Cortex of kidney (tissue), 1 donor: ENCODE data around the gene PDE2A.

Source experiments
- DNase-seq: peaks from one replicate; lab custom pipeline; 2025; lab: John Stamatoyannopoulos, UW

PDE2A gene

DNA sequence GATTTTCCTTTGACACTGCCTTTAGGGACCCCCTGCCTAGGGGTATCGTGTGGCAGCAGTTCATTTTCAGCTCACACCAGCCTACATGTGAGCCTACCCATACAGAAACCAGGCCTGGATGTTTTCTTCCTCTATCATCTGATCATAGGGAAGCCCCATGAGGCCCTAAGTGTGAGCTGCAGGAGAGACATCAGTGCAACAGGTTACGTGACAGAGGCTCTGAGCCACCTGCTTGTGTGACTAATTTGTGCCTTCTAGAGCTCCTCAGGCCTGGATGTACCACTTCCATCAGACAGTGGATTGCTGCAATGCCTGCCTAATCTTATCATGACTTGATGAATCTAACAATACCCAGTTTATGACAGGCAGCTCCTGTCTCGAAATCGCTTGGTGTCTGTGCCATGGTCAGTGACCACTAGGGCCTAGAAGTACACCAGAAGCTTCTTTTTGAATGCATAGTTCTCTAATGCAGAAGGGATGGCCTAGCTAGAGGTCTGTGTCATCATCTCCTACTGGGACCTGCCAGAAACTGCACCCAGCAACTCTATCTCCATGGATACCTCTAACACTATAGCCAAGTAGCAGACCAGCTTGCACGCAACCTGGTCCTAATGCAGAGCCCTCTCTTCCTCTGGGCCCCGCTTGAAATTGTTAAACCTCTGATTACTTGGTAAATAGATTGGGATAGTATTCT, 130.2 kb downstream of the PDE2A start:
- no peak for DNase-seq

DNA sequence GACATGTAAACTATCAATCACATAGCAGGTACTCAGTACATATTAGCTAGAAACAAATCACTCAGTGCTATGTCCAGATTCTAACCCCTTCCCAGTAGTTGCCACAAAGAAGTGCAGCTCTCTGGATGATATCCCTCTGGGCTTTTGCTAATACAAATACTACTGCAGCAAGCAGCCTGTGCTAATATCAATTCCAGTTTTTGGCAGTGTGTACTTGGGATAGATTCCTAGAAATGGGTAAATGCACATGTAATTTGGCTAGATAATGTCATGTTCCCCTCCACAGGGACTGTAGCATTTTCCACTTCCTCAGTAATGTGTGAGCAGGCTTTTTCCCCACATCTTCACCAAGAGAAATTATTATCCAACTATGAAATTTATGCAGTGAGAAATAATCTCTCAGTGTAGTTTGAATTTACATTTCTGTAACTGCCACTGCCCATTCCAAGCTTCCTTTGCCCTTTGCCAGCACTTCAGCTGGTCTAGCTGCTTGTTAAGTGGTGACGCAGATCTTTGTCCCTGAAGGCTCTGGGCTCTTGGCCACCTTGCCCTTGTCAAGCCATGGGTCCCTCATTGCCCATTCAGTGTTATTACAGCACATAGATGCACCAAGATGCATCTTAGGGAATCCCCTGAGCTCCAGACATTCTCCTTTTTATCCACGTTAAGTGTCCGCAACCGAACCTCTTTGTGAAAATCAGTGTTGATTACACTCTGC, 132.8 kb downstream of the PDE2A start:
- no peak for DNase-seq

DNA sequence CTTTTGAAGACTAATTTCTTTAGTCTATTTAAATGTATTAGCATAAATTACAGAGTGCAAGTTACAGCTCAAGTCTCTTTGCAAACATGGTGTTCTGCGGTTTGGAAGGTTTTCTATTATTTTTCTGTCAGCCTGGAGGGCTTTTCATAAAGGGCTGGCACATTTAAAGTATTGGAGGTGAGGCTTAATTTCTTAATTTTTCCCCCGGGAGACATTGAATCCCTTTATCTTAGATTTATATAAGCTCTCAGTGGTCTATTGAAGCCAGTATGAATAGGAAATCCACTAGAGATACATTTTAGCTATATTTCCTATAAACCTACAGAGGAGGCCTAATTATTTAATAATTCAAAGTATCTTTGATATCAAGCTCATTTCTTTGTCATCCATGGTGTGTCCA, 137.2 kb downstream of the PDE2A start:
- no peak for DNase-seq

DNA sequence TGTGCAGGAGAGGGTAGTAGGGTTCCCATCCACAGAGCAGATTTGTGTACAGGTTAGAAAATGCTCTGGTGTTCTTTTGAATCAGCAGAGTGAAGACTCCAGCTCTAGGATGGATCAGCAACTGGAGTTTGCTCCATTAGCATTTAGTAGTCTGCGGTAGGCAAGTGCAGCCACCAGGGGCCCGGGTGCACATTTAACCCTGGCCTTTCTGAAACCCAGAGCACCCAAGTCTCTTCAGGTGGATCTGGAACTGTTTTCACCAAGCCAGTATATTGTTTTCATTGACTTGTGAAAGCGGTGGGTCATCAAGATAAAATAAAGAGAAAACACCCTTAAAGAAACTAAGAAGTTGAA, 139.1 kb downstream of the PDE2A start:
- no peak for DNase-seq

DNA sequence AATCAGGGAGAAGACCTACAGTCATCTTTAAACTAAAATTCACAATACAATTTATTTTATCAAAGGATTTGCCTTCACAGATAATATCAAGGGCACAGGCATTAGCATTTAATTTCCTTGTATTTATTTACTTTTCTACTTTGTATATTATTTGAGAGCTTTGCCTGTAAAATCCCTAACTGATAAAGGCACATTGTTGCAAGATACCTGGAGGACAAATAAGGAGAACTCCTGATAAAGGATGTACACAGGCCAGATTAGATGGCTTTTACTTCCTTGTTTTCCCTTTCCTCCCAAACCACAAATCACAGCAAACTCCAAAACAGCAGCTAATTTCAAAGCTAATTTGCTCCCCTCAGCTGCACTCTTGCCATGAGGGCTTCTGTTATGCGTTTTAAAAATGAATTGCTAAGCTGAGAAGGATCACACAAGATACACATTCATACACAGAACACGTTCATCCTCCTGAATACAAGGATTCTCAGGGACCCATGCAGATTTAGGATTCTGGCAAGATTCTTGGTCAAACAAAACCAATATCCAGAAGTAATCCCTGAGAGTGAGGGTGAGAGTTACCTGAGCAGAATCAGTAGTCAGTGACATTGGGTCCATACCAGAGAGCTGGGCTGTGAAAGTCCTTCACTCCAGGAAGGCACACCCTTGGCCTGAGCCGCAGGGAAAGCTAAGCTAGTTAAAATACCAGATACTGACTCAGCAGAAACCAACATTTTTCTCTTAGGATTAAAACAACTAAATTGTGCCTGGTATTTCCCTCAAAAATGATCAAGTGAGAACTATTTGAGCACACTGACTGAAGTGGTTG, 139.6 kb downstream of the PDE2A start:
- no peak for DNase-seq

DNA sequence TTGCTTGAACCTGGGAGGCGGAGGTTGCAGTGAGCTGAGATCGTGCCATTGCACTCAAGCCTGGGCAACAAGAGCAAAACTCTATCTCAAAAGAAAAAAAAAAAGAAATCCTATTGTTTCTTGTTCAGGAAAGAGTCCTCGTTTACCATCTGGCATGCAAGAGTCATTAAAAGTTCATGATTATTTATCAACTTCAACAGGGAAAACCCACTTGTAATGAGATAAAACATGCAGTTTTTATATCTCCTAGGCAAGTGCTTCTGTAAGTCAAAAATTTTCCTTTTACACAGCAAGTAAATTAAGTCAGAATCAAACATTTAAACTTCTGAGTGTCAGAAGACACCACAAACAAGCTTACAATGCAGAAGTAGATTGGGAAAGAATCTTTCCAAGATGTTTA, 145.2 kb downstream of the PDE2A start:
- no peak for DNase-seq

DNA sequence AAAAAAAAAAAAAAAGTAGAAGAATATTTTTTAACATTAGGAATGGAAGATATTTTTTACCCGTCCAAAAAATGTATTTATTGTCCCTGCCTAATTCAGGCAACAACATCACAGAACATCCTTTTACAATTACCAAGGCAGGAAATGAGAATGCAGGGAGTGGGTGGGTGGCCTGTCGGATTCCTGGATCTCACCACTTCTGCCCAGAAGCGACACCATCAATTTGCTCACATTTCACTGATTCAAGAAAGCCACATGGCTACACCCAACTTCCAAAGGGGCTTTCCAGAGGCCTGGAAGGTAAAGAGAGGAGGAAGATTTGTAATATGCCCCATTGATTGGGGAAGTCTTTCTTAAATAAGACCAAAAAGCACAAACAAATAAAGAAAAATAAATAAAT, 146.1 kb downstream of the PDE2A start:
- no peak for DNase-seq
